Caco-2 (cell line): Measurements from ENCODE around the gene PRMT3. TPM values are rescaled to one million over a fixed set of nuclear protein-coding genes. Genes with fewer than 3 reads are reported as not detected.
A peak's percentile ranks its signal among the peaks of the same experiment; 100 is the strongest.

Source experiments
- BruUV-seq: library from RNA; stranded (reverse); fragments of 400-500 nt; replicated peaks from 2 replicates; lab custom pipeline; 2021; lab: Mats Ljungman, UMichigan
- CTCF ChIA-PET: fragments of 300-600 bp; sonication (Branson Sonifier 250); formaldehyde crosslinking; loops from one replicate; lab custom pipeline; 2022; ENCODE audit warnings: antibody characterized with exemption; lab: Charles Lee
- POLR2A ChIA-PET: fragments of 300-600 bp; sonication (Branson Sonifier 250); formaldehyde crosslinking; loops from one replicate; lab custom pipeline; 2022; ENCODE audit warnings: antibody characterized with exemption; lab: Charles Lee
- DNase-seq, 2 experiments: peaks; one replicate each; pipeline versions ENCODE4 v3.0.0 to v3.0.0-alpha.2; 2020 to 2022
- H3K27me3 ChIP-seq: replicated peaks from 2 replicates; pipeline ENCODE4 v1.6.0; 2011; ENCODE audit warnings: low read length; ENCODE audit not compliant: control insufficient read depth, insufficient read depth
- H3K36me3 ChIP-seq: 2 replicates; pipeline ENCODE4 v1.5.1; 2011; ENCODE audit warnings: low read length; ENCODE audit not compliant: control insufficient read depth, insufficient read depth
- H3K4me1 ChIP-seq: fragments of 250-450 bp; sonication (Bioruptor Pico); 2 replicates; pipeline ENCODE4 v1.5.1; 2020; ENCODE audit warnings: mild to moderate bottlenecking
- H3K4me3 ChIP-seq: 2 replicates; pipeline ENCODE4 v1.5.1; 2011; ENCODE audit warnings: low read depth, mild to moderate bottlenecking, control low read depth, low read length
- H3K9me3 ChIP-seq: fragments of 250-450 bp; sonication (Bioruptor Pico); 2 replicates; pipeline ENCODE4 v1.5.1; 2020; ENCODE audit warnings: mild to moderate bottlenecking, moderate library complexity
- H3K27ac Mint-ChIP-seq: one replicate; pipeline ENCODE4 v1.8.0; 2022; ENCODE audit warnings: mixed read lengths; ENCODE audit not compliant: unreplicated experiment
- H3K27me3 Mint-ChIP-seq: one replicate; pipeline ENCODE4 v1.8.0; 2022; ENCODE audit warnings: mixed read lengths; ENCODE audit not compliant: insufficient read depth, unreplicated experiment
- H3K36me3 Mint-ChIP-seq: one replicate; pipeline ENCODE4 v1.8.0; 2022; ENCODE audit warnings: mild to moderate bottlenecking, mixed read lengths; ENCODE audit not compliant: insufficient read depth, unreplicated experiment
- H3K4me1 Mint-ChIP-seq: one replicate; pipeline ENCODE4 v1.8.0; 2022; ENCODE audit warnings: low read depth, mixed read lengths; ENCODE audit not compliant: unreplicated experiment
- H3K4me3 Mint-ChIP-seq: one replicate; pipeline ENCODE4 v1.8.0; 2022; ENCODE audit warnings: mild to moderate bottlenecking, moderate library complexity, mixed read lengths; ENCODE audit not compliant: unreplicated experiment
- H3K9me3 Mint-ChIP-seq: one replicate; pipeline ENCODE4 v1.8.0; 2022; ENCODE audit warnings: mixed read lengths; ENCODE audit not compliant: unreplicated experiment
- intact Hi-C: fragments of 100-400 bp; cut with micrococcal nuclease; formaldehyde crosslinking; loops from one replicate; pipeline ENCODE4 v1.10.0; 2022; ENCODE audit not compliant: unreplicated experiment
- total RNA-seq: library from RNA; stranded (reverse); gene quantifications from 2 replicates; pipeline ENCODE4 v1.2.3, GENCODE V29; 2022
- TF ChIP-seq, protein P1 (sequence below), 2 experiments: fragments of 200-600 bp in 1 of 2; IDR thresholded peaks; 1 replicate in 1 of 2; 2 replicates in 1 of 2; pipeline versions ENCODE4 v1.5.1 to v1.8.0; 2011 to 2022; ENCODE audit warnings: antibody characterized with exemption in 1 of 2, control low read depth in 1 of 2, inconsistent platforms in 1 of 2, low read depth in 1 of 2, low read length in 1 of 2, mild to moderate bottlenecking in 1 of 2, moderate library complexity in 1 of 2; ENCODE audit not compliant: insufficient read depth in 1 of 2, severe bottlenecking in 1 of 2, unreplicated experiment in 1 of 2

PRMT3 gene
- total RNA-seq, 1 experiment from 2014 or later, result 26.1 TPM

DNA sequence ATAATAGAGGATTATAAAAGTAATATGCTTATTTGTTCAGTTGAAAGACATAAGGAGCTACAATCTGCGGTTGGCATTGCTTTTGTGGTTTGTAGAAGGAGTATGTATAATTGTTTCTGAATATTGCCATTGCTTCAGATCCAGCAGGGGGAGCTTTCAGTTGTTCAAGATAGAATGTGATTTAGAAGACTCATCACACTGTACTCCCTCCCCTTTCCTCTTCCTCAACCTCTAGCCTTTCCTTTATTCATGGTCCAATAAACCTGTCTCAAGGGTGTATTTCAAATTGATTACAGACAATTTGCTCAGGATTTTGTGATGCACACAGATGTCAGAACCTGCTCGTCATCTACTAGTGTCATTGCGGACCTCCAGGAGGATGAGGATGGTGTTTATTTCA, 9.8 kb downstream of the PRMT3 start:
- Histone ChIP-seq H3K9me3 (no peaks in the 10 kb centered on the region), H3K27me3 (no peaks in the 10 kb centered on the region), H3K4me1 (no peaks in the 10 kb centered on the region), H3K36me3 (no peaks in the 10 kb centered on the region), H3K4me3 (no peak overlapping the region)
- POLR2A ChIA-PET, result interaction anchor here (0.5 kb wide), 1 partner anchor 103 kb away, joined by 3 read pairs; no protein-coding TSS in a partner anchor
- H3K36me3 Mint-ChIP-seq, result peaks cover 28% of the 10 kb centered on the region
- no peaks in the 10 kb centered on the region for H3K4me1 Mint-ChIP-seq
- CTCF ChIA-PET, result interaction anchor here (0.5 to 1.7 kb wide), 7 partner anchors 9 to 269 kb away, joined by 3 to 11 read pairs (median 6); partner anchors contain the start of gene PRMT3
- BruUV-seq, result no TSS peak
- H3K4me3 Mint-ChIP-seq, result no peak overlapping the region
- intact Hi-C loops, result loop anchor here (1.0 to 2.0 kb wide), 2 partner anchors 46 to 213 kb away; no protein-coding TSS in a partner anchor
- peak in 1 of 2 experiments; percentile 43 for DNase-seq
- H3K27me3 Mint-ChIP-seq, result no peaks in the 10 kb centered on the region
- no peak overlapping the region for H3K27ac Mint-ChIP-seq
- TF ChIP-seq, protein P1, sequence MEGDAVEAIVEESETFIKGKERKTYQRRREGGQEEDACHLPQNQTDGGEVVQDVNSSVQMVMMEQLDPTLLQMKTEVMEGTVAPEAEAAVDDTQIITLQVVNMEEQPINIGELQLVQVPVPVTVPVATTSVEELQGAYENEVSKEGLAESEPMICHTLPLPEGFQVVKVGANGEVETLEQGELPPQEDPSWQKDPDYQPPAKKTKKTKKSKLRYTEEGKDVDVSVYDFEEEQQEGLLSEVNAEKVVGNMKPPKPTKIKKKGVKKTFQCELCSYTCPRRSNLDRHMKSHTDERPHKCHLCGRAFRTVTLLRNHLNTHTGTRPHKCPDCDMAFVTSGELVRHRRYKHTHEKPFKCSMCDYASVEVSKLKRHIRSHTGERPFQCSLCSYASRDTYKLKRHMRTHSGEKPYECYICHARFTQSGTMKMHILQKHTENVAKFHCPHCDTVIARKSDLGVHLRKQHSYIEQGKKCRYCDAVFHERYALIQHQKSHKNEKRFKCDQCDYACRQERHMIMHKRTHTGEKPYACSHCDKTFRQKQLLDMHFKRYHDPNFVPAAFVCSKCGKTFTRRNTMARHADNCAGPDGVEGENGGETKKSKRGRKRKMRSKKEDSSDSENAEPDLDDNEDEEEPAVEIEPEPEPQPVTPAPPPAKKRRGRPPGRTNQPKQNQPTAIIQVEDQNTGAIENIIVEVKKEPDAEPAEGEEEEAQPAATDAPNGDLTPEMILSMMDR (IDR thresholded peaks at IDR 0.05; ENCODE audit: insufficient read depth in 1 of 2, low read depth in 1 of 2, low read length in 1 of 2, severe bottlenecking in 1 of 2, unreplicated experiment in 1 of 2), result peak; percentile 59 to 70
- no peaks in the 10 kb centered on the region for H3K9me3 Mint-ChIP-seq

DNA sequence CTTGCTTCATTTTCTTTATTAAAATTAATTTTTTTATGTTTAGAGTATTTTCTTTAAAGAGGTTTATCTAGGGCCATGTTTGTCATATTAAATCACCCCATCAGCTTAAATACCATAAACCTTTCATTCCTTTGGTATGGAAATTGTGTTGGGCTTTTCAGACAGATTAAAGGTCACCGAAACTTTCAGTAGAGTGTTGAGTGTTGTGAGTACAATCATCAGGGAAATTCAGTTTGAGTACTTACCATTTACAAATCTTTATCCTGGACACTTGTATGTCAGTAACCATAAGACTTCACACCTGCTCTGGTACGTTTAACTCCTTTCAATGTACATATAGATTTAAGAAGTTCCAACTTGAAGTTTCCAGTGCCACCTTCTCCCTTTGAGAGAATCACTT, 12.0 kb downstream of the PRMT3 start:
- ChIA-PET POLR2A (no interaction called here), CTCF (interaction anchor here (1.3 kb wide), 1 partner anchor 210 kb away, joined by 3 read pairs; no protein-coding TSS in a partner anchor)
- no TSS peak for BruUV-seq
- H3K27me3 Mint-ChIP-seq, result no peaks in the 10 kb centered on the region
- no peaks in the 10 kb centered on the region for H3K27me3 ChIP-seq
- no peak overlapping the region for H3K4me3 Mint-ChIP-seq
- no peak for DNase-seq
- no peaks in the 10 kb centered on the region for H3K4me1 Mint-ChIP-seq
- peaks cover 33% of the 10 kb centered on the region for H3K36me3 Mint-ChIP-seq
- no peak overlapping the region for H3K27ac Mint-ChIP-seq
- no peak overlapping the region for H3K4me3 ChIP-seq
- TF ChIP-seq, protein P1 (IDR thresholded peaks at IDR 0.05; ENCODE audit: insufficient read depth in 1 of 2, low read depth in 1 of 2, low read length in 1 of 2, severe bottlenecking in 1 of 2, unreplicated experiment in 1 of 2), result no peak
- no peaks in the 10 kb centered on the region for H3K36me3 ChIP-seq
- no peaks in the 10 kb centered on the region for H3K4me1 ChIP-seq
- intact Hi-C loops, result no loop called here
- H3K9me3 Mint-ChIP-seq, result no peaks in the 10 kb centered on the region
- no peaks in the 10 kb centered on the region for H3K9me3 ChIP-seq

DNA sequence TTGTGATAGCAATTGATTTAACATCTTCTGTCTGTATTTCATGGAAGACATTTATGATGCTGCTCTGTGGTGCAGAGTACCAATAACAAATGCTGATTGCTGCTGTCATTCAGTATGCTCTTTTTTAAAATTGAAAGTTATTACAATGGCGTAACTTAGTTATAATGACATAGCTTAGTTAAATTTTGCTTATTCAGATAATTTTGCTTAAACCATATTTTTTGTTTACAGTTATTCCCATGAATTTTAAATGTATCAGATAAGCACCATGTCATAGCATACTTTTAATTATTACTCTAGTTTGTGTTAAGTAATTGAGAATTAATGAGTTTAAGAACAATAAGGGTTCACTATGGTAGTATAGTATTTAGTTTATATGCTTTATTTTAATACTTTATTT, 15.5 kb downstream of the PRMT3 start:
- BruUV-seq, result no TSS peak
- Mint-ChIP-seq H3K4me3 (no peak overlapping the region), H3K27me3 (no peaks in the 10 kb centered on the region), H3K36me3 (peaks cover 29% of the 10 kb centered on the region), H3K9me3 (no peaks in the 10 kb centered on the region), H3K27ac (no peak overlapping the region), H3K4me1 (no peaks in the 10 kb centered on the region)
- Histone ChIP-seq H3K4me3 (no peak overlapping the region), H3K27me3 (no peaks in the 10 kb centered on the region), H3K9me3 (no peaks in the 10 kb centered on the region), H3K36me3 (no peaks in the 10 kb centered on the region), H3K4me1 (no peaks in the 10 kb centered on the region)
- intact Hi-C loops, result no loop called here
- POLR2A ChIA-PET, result no interaction called here
- TF ChIP-seq, protein P1 (IDR thresholded peaks at IDR 0.05; ENCODE audit: insufficient read depth in 1 of 2, low read depth in 1 of 2, low read length in 1 of 2, severe bottlenecking in 1 of 2, unreplicated experiment in 1 of 2), result no peak
- no peak for DNase-seq
- CTCF ChIA-PET, result no interaction called here
